HG02870 (cell line): Measurements from ENCODE around the gene BTBD16.
A peak's percentile ranks its signal among the peaks of the same experiment; 100 is the strongest.

Source experiments
- ATAC-seq: cut with Tn5 transposase; IDR thresholded peaks from one replicate; pipeline ENCODE4 v1.9.1; 2021; ENCODE audit warnings: mild to moderate bottlenecking, moderate library complexity; ENCODE audit not compliant: unreplicated experiment

Gene BTBD16

GRCh38 chr10:122267849-122268737 is 3.0 kb upstream of the BTBD16 start:
- peak; percentile 83 for ATAC-seq

GRCh38 chr10:122269059-122269687 is 1.9 kb upstream of the BTBD16 start:
- no peak for ATAC-seq

GRCh38 chr10:122273966-122274545 is 3.0 kb downstream of the BTBD16 start:
- no peak for ATAC-seq

DNA sequence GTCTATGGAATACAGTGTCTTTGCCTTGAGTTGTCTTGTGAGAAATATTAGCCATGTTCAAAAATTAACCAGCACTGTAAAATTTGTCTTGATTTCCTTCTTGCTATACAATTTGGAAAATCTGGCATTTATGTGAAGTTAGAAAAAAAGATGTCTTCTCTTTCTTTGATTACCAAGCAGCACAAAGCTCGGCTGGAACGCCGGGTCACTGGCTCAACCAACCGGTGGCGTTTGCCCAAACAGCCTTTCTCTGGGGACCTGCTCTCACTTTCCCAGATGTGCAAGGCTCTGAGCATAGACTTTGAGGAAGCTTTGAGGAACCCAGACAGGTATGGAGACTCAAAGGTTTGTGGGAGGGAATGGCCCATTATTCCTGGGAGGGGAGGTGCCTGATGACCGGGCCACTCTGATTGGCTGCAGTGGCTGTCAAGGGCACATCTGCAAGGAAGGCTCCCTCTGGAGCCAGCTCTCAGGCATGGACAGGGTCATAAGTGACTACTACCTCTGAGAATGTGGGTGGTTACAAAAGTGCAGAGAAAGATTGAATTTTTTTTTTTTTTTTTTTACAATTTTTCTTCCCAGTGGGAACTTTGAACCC is 5.6 kb downstream of the BTBD16 start:
- no peak for ATAC-seq

DNA sequence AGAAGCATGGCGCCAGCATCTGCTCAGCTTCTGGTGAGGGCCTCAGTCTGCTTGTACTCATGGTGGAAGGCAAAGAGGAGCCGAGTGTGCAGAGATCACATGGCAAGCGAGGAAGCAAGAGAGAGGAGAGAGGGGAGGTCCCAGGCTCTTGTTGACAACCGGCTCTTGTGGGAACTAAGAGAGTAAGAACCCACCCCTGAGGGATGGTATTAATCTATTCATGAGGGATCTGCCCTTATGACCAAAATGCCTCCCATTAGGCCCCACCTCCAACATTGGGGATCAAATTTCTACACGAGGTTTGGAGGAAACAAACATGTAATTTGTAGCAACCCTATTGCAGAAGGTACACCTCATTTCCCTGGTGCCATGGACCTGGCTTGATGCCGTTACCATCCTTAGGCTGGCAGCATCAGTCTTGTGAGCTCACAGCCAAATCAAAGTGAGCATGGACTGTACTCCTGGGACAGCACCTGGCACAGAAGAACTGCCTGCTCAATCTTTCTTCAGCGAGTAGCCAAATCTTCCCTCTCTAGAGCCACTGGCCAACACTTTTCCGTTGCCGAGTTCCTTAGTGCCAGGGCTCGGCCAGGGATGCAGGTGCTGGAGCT is 6.5 kb downstream of the BTBD16 start:
- ATAC-seq = no peak

DNA sequence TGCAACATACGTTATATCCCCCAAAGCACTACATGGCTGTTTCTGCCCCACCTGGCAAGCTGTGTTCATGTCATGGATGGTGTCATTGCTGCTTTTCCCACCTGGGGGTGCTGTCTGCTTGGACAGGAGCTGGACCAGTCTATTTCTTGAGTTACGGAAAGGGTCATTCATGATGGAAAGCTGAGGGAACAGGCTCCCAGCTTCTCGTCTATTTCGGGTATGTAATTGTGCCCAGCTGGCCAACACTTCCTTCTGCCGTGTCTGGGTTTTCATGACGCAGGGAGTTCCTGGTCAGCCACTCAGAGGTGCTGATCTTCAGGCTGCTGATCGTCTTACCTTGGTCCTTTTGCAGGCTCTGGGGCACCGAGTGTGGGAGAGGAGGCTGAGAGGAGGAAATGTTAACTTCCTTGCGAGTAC is 8.6 kb downstream of the BTBD16 start:
- ATAC-seq = no peak

- ATAC-seq = no peak
These were observed 9.1 kb downstream of the BTBD16 start for GRCh38 chr10:122280156-122280555.

GRCh38 chr10:122281018-122281626 is 10.0 kb downstream of the BTBD16 start:
- no peak for ATAC-seq

DNA sequence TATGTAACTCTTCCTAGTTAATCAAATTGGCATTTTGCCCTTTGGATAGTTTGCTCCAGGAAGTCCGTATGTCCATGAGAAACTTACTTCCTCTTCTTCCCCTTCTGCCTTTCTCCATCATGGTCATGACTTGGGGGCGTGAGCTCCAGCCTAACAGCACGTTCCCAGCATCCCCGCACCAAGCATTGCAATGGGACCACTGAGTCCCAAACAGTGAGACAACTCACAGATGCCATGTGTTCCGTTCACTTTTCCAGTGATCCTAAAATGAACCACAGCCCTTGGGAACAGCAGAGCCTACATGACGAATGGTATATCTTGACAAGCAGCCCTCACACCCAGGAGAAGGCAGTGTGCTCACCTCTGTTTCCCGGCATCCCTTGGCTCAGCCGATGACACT is 10.7 kb downstream of the BTBD16 start:
- no peak for ATAC-seq

DNA sequence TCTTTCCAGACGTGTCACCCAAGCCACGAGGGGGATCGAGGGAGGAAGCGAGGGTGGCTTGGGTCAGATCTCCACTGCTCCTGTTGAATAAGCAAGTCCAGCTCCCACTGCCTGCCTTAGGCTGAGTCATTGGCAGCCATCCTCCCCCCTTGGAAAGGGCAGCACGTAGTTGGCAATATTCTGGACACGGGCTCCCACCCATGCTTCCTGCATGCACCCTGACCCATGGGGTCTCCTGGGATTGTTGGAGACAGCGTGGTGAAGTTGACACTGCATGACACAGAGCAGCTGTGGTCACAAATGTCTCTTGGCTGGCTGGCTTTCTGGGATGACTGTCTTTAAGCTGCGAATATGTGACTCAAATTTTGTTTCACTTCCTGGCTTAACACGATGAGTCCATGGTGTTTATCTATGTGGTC is 11.2 kb downstream of the BTBD16 start:
- no peak for ATAC-seq

DNA sequence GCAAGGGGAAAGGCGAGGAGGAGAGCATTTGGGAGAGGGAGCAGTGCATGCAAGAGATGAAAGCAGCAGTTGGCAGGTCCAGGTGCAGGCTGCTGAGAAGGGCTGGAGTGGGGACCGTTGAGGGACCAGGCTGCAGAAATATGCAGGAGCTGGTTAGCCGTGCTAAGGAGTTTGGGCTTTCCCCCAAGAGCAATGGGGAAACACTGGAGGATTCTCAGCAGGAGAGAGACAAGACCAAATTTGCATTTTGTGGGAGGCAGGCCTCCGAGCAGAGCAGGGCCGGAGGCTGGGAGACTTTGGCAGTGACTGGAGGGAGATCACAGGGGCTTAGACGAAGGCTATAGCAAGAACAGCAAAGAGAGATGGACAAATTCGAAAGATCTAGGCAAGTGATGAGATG is 11.8 kb downstream of the BTBD16 start:
- no peak for ATAC-seq

DNA sequence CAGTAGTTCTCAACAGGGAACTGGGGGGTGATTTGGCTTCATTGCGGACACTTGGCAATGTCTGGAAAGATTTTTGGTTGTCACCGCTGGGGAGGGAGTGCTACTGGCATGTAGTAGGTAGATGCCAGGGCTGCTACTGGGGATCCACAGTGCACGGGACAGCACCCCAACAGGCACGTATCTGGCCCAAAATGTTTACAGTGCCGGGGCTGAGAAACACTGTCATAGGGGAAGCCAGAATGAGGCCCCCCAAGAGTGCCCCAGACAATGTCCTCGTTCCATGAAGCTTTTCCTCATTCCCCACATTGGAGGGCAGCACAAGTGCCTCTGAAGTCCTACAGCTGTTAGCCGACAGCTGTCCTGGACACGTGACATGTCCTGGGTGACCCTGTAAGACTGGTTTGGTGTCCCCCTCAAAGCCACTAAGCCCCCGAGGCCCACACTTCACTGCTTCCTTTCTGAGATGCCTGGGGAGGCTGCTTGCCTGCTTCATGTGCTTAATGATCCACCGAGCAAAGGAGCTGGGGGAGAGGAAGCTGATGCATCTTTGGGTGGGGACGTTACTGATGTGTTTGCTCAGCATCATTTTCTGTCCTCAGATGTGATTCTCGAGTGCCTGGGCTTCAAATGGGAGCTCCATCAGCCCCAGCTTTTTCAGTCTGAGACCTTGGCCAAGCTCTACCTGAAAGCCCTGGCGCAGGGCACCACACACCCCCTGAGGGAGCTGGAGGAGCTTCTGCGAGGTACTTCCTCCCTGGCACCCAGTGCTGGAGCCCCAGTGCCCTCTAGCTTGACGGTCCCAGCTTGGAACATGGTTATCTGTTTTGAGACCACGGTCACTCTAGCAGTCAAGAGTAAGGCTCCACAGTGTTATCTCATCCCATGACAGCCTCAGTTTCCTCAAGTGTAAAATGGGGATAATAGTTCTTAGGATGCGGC is 14.7 kb downstream of the BTBD16 start:
- ATAC-seq = no peak

DNA sequence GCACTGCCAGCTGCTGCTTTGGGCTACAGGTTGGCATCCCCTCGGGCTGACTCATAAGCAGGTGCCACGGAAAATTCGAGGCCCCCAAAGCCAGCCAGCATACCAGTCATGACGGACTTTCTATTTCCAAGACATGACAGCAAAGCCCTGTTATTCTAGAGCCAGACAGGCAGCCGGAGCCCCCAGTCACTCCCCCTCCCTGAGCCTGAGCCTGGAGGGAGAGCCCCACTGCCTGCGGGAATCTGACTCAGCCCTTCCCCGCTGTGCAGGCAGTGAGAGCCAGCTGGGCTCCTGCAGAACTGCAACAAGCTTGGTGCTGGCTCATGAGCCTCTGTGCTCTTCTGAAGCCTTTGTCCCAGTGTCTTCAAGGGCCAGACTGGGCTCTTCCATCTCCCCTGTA is 15.8 kb downstream of the BTBD16 start:
- no peak for ATAC-seq

DNA sequence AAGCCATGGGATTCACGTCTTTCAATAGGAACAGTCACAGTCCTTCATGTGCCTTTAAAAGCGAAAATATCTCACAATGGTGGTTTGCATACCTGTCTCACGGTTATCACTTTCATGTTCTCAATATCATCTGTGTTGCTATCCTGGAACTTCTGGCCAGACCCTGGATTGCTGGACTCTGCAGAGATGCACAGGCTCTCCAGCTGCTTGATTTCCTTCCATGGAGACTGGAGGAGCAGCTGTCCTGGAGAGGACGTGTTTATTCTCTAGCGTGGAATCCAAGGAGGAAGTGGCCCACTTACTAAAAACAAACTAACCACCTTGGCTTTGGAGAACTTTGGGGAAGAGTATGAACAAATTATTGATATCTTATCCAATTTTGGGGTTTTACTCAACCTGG is 16.5 kb downstream of the BTBD16 start:
- ATAC-seq = no peak

GRCh38 chr10:122288262-122288661 is 17.2 kb downstream of the BTBD16 start:
- no peak for ATAC-seq

- no peak for ATAC-seq
These were observed 17.8 kb downstream of the BTBD16 start for GRCh38 chr10:122288917-122289316.

DNA sequence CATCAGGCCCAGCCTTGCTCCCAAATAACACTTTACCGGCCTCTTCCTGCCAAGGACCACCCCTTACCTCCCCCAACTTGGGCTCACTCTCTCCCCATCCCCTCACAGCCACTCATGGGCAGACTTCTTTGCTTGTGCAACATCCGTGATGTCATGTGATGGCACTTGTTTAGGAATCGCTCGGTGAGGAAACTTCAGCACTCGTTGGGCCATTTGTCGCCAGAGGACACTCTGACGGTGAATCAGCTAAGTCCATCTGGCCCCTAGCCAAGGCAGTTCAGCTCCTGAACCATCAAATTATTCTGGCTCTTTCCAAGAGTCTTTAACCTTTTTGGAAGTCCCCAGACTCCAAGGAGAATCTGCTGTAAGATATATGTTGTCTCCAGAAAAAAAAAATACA is 19.2 kb downstream of the BTBD16 start:
- no peak for ATAC-seq

DNA sequence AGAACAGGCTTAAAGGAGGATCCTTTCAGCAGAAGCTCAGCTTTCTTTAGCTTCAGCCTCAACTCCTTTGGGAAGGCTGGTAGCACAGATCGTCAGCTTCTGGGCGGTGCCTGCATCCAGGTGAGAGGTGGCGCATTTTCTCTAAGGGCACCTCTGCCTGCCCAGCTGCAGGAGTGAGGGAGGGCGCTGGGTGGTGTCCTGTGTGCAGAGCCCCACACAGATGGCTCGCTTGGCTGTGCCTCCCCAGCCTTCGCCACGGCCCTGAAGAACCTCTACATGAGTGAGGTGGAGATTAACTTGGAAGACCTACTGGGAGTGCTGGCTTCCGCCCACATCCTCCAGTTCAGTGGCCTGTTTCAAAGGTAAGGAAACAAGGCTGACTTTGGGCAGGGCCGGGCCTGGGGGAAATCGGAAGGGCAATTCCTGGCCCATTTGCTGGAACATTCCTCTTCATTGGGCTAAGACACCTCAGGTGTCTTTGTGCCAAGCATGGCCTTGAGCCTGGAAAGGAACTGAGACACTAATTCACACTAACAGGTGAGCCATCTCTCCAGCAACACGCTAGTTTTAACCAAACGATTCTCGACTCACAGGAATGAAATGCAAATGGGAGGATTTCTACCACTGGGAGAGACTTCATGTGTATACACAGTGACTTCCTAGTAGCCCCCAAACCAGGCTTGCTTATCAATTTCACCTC is 19.9 kb downstream of the BTBD16 start:
- no peak for ATAC-seq

- no peak for ATAC-seq
These were observed 20.6 kb downstream of the BTBD16 start for GRCh38 chr10:122291739-122292138.
